Nephron progenitor cell (in vitro differentiated cells): ENCODE data around the gene MAB21L4.

Experiments
- DNase-seq: peaks from one replicate; pipeline ENCODE4 v3.0.0; 2021
- H3K27ac Mint-ChIP-seq: 2 replicates; pipeline ENCODE4 v1.8.0; 2021; ENCODE audit warnings: mild to moderate bottlenecking, moderate library complexity, mixed read lengths
- H3K27me3 Mint-ChIP-seq: 2 replicates; pipeline ENCODE4 v1.8.0; 2021; ENCODE audit warnings: mild to moderate bottlenecking, low read depth, mixed read lengths; ENCODE audit not compliant: poor library complexity
- H3K36me3 Mint-ChIP-seq: 2 replicates; pipeline ENCODE4 v1.8.0; 2021; ENCODE audit warnings: low read depth, mixed read lengths
- H3K4me1 Mint-ChIP-seq: 2 replicates; pipeline ENCODE4 v1.8.0; 2021; ENCODE audit warnings: mixed read lengths
- H3K4me3 Mint-ChIP-seq: 2 replicates; pipeline ENCODE4 v1.8.0; 2021; ENCODE audit warnings: mild to moderate bottlenecking, moderate library complexity, mixed read lengths
- H3K9me3 Mint-ChIP-seq: 2 replicates; pipeline ENCODE4 v1.8.0; 2021; ENCODE audit warnings: mild to moderate bottlenecking, moderate library complexity, mixed read lengths
- CTCF ChIP-seq: fragments of 200-600 bp; sonication (generic); IDR thresholded peaks from 2 replicates; pipeline ENCODE4 v1.5.0; 2021; ENCODE audit warnings: antibody characterized with exemption

MAB21L4 gene

GRCh38 chr2:240892925-240893324 is 3.0 kb downstream of the MAB21L4 start:
- DNase-seq, result no peak
- H3K27me3 Mint-ChIP-seq, result no peaks in the 10 kb centered on the region
- no peak for TF ChIP-seq CTCF
- H3K27ac Mint-ChIP-seq, result no peak overlapping the region
- no peaks in the 10 kb centered on the region for H3K9me3 Mint-ChIP-seq
- H3K4me3 Mint-ChIP-seq, result no peak overlapping the region
- H3K36me3 Mint-ChIP-seq, result no peaks in the 10 kb centered on the region
- H3K4me1 Mint-ChIP-seq, result peaks cover 5% of the 10 kb centered on the region

GRCh38 chr2:240892356-240892755 is 3.6 kb downstream of the MAB21L4 start:
- no peaks in the 10 kb centered on the region for H3K27me3 Mint-ChIP-seq
- no peak overlapping the region for H3K27ac Mint-ChIP-seq
- no peak for TF ChIP-seq CTCF
- peaks cover 5% of the 10 kb centered on the region for H3K4me1 Mint-ChIP-seq
- DNase-seq, result no peak
- H3K36me3 Mint-ChIP-seq, result no peaks in the 10 kb centered on the region
- H3K9me3 Mint-ChIP-seq, result no peaks in the 10 kb centered on the region
- no peak overlapping the region for H3K4me3 Mint-ChIP-seq

GRCh38 chr2:240891492-240892340 is 4.2 kb downstream of the MAB21L4 start:
- no peaks in the 10 kb centered on the region for H3K36me3 Mint-ChIP-seq
- no peak overlapping the region for H3K4me3 Mint-ChIP-seq
- no peak overlapping the region for H3K27ac Mint-ChIP-seq
- no peaks in the 10 kb centered on the region for H3K27me3 Mint-ChIP-seq
- no peak for TF ChIP-seq CTCF
- peaks cover 5% of the 10 kb centered on the region for H3K4me1 Mint-ChIP-seq
- no peak for DNase-seq
- no peaks in the 10 kb centered on the region for H3K9me3 Mint-ChIP-seq

GRCh38 chr2:240890691-240891090 is 5.3 kb downstream of the MAB21L4 start:
- Mint-ChIP-seq H3K4me3 (no peak overlapping the region), H3K36me3 (no peaks in the 10 kb centered on the region), H3K9me3 (no peaks in the 10 kb centered on the region), H3K27ac (no peak overlapping the region), H3K4me1 (peaks cover 5% of the 10 kb centered on the region), H3K27me3 (no peaks in the 10 kb centered on the region)
- no peak for TF ChIP-seq CTCF
- no peak for DNase-seq

GRCh38 chr2:240889601-240890560 is 6.1 kb downstream of the MAB21L4 start:
- no peaks in the 10 kb centered on the region for H3K9me3 Mint-ChIP-seq
- DNase-seq, result no peak
- peaks cover 5% of the 10 kb centered on the region for H3K4me1 Mint-ChIP-seq
- H3K36me3 Mint-ChIP-seq, result no peaks in the 10 kb centered on the region
- H3K27me3 Mint-ChIP-seq, result peaks cover 3% of the 10 kb centered on the region
- H3K27ac Mint-ChIP-seq, result no peak overlapping the region
- H3K4me3 Mint-ChIP-seq, result no peak overlapping the region
- TF ChIP-seq CTCF, result no peak
